GM18951 (cell line): ENCODE measurements around the gene WNT2.

ENCODE experiments used
- POLR2A ChIP-seq: IDR thresholded peaks from 4 replicates; pipeline ENCODE4 v1.6.1; 2011; ENCODE audit warnings: mild to moderate bottlenecking; ENCODE audit not compliant: insufficient read length, insufficient read depth; ENCODE audit errors: extremely low read depth
- in situ Hi-C: fragments of 300-500 bp; cut with MboI; formaldehyde crosslinking; loops from one replicate; pipeline ENCODE4 v1.12.0; 2022; ENCODE audit warnings: low sequenced_read_pairs, mixed read lengths, inconsistent platforms; ENCODE audit not compliant: unreplicated experiment

Gene WNT2

DNA sequence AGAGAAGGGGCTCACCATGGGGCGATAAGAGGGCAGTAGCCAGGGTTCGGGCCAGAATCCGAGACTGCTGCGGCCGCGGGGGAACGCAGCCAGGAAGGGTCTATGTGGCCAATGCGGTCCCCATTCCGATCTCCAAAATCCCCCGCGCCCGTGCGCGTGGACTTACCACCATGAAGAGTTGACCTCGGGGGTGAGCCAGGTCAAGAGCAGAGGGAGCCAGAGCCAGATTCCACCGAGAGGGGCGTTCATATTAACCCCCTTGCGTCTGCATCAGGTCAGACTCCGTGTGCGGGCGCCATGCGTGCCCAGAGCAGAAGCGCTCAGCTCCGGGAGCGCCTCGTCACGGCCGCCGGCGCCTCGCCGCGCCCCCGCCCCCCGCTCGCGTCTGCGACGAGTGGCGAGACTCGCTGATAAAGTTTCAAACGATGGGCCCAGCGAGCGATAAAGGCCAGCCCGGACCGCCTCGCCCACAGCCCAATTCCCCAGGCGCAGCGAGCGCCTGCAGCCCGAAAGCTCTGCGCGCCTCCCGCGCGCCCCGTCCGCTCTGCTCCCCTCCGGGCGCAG is at the start of gene WNT2:
Gene WNT2 (minus strand): TSS at position 318 of the 564 bp plus-strand sequence. CDS start 69 bp downstream, at position 249.
- in situ Hi-C loops, result no loop called here

DNA sequence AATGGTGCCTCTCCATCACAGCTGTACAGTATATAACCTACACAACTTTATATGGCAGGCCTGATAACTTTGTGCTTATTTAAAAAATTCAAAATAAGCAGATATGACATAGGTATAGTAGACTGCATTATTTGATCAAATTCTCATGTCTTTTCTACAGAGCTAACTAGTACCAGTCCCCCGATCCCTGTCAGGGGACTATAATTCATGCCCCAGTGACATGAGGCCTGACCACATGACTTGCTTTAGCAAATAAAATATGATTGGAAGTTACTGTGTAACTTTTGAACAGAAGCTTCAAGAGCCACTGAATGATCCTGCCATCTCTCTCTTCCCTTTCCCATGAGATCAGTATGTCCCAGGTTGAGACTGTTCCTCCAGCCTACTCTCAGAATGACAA is 49.2 kb upstream of the WNT2 start:
- TF ChIP-seq POLR2A, result no peak
- in situ Hi-C loops, result no loop called here

More for the DNA sequence above, at the start of gene WNT2:
- TF ChIP-seq POLR2A, result no peak

- in situ Hi-C loops, result no loop called here
- no peak for TF ChIP-seq POLR2A
Measured at GRCh38 chr7:117364339-117365080, 41.7 kb upstream of the WNT2 start.

GRCh38 chr7:117362294-117362888 is 39.5 kb upstream of the WNT2 start:
- in situ Hi-C loops, result no loop called here
- no peak for TF ChIP-seq POLR2A

GRCh38 chr7:117350027-117350426 is 27.2 kb upstream of the WNT2 start:
- in situ Hi-C loops, result no loop called here
- TF ChIP-seq POLR2A, result no peak

- in situ Hi-C loops, result no loop called here
- TF ChIP-seq POLR2A, result no peak
Measured at GRCh38 chr7:117349570-117349969, 26.7 kb upstream of the WNT2 start.

- no peak for TF ChIP-seq POLR2A
- in situ Hi-C loops, result no loop called here
Measured at GRCh38 chr7:117347962-117348672, 25.3 kb upstream of the WNT2 start.

DNA sequence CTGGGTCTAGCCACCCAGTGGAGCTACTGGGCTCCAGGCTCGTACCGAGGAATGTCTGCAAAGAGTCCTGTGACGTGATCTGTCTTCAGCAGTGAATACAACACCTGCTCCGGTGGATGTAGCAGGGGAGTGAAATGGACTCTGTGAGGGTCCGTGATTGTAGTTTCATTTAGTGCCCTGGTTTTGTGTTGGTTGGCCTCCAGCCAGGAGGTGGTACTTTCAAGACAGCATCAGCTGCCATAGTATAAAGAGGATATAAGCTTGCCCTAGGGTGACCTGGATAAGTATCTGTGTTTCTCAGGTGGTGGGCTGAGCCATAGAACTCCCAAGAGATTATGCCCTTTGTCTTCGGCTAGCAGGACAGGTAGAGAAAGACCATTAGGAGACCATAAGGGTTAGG is 24.6 kb upstream of the WNT2 start:
- TF ChIP-seq POLR2A, result no peak
- in situ Hi-C loops, result no loop called here

DNA sequence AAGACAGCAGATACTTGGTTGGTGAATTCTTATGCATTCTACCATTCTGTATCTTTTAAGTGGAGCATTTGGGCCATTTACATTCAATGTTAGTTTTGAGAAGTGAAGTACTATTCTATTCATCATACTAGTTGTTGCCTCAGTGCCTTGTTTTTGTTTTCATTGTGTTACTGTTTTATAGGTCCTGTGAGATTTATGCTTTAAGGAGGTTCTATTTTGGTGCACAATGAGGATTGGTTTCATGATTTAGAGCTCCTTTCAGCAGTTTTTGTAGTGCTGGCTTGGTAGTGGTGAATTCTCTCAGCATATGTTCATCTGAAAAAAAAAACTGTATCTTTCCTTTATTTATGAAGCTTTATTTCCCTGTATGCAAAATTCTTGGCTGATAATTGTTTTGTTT is 23.3 kb upstream of the WNT2 start:
- no peak for TF ChIP-seq POLR2A
- in situ Hi-C loops, result no loop called here

DNA sequence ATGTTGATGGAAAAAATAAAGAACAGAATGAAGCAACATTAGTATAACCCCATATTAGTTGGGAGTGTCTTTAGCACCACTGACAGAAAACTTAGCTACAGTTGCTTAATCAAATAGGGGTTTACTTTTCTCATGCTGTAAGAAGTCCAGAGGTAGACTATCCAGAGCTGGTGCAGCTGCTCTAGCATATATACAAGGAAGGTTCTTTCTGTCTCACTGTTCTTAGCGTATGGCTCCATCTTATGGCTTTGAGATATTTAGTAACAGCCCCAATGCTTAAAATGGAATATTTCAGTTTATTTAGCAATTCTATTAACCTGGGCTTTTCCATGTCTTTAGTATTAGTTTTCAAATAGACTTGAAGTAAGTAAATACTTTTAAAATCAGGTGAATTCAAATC is 15.2 kb upstream of the WNT2 start:
- in situ Hi-C loops, result no loop called here
- no peak for TF ChIP-seq POLR2A

DNA sequence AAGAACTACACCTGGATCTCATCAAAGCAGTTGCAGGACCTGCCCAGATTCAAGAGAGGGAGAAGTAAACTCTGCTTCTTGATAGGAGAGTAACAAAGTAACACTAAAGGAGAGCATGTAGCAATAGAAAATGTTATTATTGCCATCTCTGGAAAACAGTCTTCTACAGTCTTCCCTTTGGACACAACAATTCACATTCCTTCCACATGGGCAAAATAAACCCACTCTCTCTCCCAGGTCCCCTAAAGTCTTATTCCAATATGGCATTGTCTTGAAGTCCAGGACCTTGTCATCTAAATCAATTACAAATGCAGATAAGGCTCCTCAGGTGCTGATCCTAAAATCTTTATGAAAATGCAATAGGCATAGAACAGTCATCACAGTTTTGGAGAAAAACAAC is 10.3 kb upstream of the WNT2 start:
- TF ChIP-seq POLR2A, result no peak
- in situ Hi-C loops, result no loop called here

DNA sequence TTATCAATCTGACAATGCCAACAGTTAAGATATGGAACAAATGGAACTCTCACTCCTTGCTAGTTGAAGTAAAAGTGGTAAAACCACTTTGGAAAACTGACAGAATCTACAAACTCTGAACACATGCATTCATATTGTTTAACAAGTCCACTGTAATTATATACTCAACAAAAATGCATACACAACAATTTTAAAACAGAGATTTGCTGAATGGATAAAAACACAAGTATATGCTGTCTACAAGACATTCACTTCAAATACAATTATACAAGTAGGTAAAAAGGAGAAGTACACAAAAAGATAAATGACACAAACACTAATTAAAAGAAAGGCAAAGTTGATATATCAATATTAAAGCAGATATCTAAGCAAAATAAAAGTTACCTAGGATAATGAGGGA is 9.2 kb upstream of the WNT2 start:
- no peak for TF ChIP-seq POLR2A
- in situ Hi-C loops, result no loop called here

DNA sequence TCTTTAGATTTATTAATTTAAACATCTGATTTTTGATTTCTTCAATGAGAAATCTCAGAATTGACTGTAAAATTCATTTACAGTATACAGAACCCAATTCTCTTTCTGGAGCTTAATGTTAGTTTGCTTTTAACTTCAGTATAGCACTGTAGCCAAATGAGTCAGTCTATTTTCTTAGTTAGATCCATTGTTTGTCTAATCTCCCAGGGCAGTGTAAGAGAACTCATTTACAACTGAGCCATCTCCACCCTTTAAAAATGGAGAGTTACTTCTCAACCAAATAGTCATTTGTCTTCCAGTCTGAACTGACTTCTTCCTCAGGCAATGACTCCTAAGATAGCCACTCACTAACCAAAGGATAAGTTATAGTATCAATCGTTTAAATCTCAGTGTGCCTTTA is 3.0 kb upstream of the WNT2 start:
- in situ Hi-C loops, result no loop called here
- TF ChIP-seq POLR2A, result no peak
